HG02571 (cell line): ENCODE measurements around the gene FARP1.

Experiments
- ATAC-seq: cut with Tn5 transposase; IDR thresholded peaks from one replicate; pipeline ENCODE4 v1.9.1; 2021; ENCODE audit warnings: mild to moderate bottlenecking, moderate library complexity; ENCODE audit not compliant: unreplicated experiment

Gene FARP1

GRCh38 chr13:98301721-98302120 lies 158.8 kb downstream of the FARP1 start:
- no peak for ATAC-seq

- no peak for ATAC-seq
These were observed 161.0 kb downstream of the FARP1 start for GRCh38 chr13:98303858-98304257.

GRCh38 chr13:98305670-98306069 lies 162.8 kb downstream of the FARP1 start:
- no peak for ATAC-seq

GRCh38 chr13:98307463-98308085 lies 164.7 kb downstream of the FARP1 start:
- no peak for ATAC-seq

GRCh38 chr13:98308086-98308911 lies 165.4 kb downstream of the FARP1 start:
- no peak for ATAC-seq

GRCh38 chr13:98309569-98310335 lies 166.9 kb downstream of the FARP1 start:
- no peak for ATAC-seq

- ATAC-seq: no peak
These were observed 167.7 kb downstream of the FARP1 start for GRCh38 chr13:98310485-98311199.

GRCh38 chr13:98311200-98311548 lies 168.3 kb downstream of the FARP1 start:
- ATAC-seq: no peak

- ATAC-seq: no peak
These were observed 169.7 kb downstream of the FARP1 start for GRCh38 chr13:98312606-98313005.

GRCh38 chr13:98313023-98313921 lies 170.4 kb downstream of the FARP1 start:
- ATAC-seq: no peak

GRCh38 chr13:98313922-98314292 lies 171.0 kb downstream of the FARP1 start:
- ATAC-seq: no peak

- no peak for ATAC-seq
These were observed 172.6 kb downstream of the FARP1 start for GRCh38 chr13:98315466-98315865.

GRCh38 chr13:98315902-98316301 lies 173.0 kb downstream of the FARP1 start:
- no peak for ATAC-seq

GRCh38 chr13:98317573-98318171 lies 174.8 kb downstream of the FARP1 start:
- ATAC-seq: no peak

- no peak for ATAC-seq
These were observed 175.5 kb downstream of the FARP1 start for GRCh38 chr13:98318263-98318878.

GRCh38 chr13:98320561-98321105 lies 177.7 kb downstream of the FARP1 start:
- ATAC-seq: no peak

- ATAC-seq: no peak
These were observed 178.5 kb downstream of the FARP1 start for GRCh38 chr13:98321395-98321794.

GRCh38 chr13:98322091-98322718 lies 179.3 kb downstream of the FARP1 start:
- ATAC-seq: no peak

GRCh38 chr13:98324105-98324504 lies 181.2 kb downstream of the FARP1 start:
- no peak for ATAC-seq
